Measurements from ENCODE around the gene PSAP. TPM values are rescaled to one million over a fixed set of nuclear protein-coding genes. Genes with fewer than 3 reads are reported as not detected.

Gene PSAP
- total RNA-seq, 1 donor from 2014 or later, result 358 TPM

DNA sequence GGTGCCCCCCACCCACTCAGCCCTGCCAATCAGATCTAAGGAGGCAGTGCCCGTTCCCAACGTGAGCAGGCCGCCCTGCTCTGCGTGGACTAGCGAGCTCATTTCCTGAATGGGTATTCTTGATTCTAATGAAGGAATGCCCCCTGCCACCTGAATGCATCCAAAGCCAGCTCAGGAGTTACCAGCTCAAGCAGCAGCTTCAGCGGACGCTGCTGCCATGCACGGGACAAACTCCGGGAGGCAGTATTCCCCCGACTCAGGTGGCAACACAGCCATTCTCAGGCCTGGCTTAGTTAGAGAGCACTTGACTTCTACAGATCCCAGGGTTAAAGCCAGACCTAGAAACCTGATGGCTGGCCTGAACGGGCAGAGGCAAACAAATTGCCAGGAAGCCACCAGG is 25.8 kb downstream of the PSAP start:
- Histone ChIP-seq H2AFZ (replicated peaks) (no peak overlapping the region), H3K79me2 (ENCODE audit: low read depth) (no peaks in the 10 kb centered on the region), H4K20me1 (ENCODE audit: low read depth) (peaks cover 22% of the 10 kb centered on the region), H3K4me3 (no peak overlapping the region), H3K27ac (no peak overlapping the region), H3K27me3 (no peaks in the 10 kb centered on the region), H3F3A (ENCODE audit: low read depth) (no peaks in the 10 kb centered on the region), H3K4me1 (no peaks in the 10 kb centered on the region), H3K9me3 (ENCODE audit: low read depth) (no peaks in the 10 kb centered on the region), H3K36me3 (no peaks in the 10 kb centered on the region), H3K9ac (no peak overlapping the region), H3K4me2 (no peak overlapping the region)
- peaks cover 2% of the 10 kb centered on the region for H3K27me3 Mint-ChIP-seq (ENCODE audit: insufficient read depth, low read depth)
- TF ChIP-seq CTCF (IDR thresholded peaks at IDR 0.05) (no peak), EZH2 (IDR thresholded peaks at IDR 0.05) (no peak), EZH2phosphoT487 (IDR thresholded peaks at IDR 0.05) (no peak)
- DNase-seq (ENCODE audit: low spot score), result no peak
- H3K27ac Mint-ChIP-seq, result no peak overlapping the region
- no peak overlapping the region for H3K4me3 Mint-ChIP-seq
- H3K36me3 Mint-ChIP-seq, result peaks cover 43% of the 10 kb centered on the region
- H3K4me1 Mint-ChIP-seq, result no peaks in the 10 kb centered on the region
- H3K9me3 Mint-ChIP-seq, result no peaks in the 10 kb centered on the region

GRCh38 chr10:71824333-71824732 is 26.7 kb downstream of the PSAP start:
- TF ChIP-seq EZH2phosphoT487 (IDR thresholded peaks at IDR 0.05) (no peak), CTCF (IDR thresholded peaks at IDR 0.05) (no peak), EZH2 (IDR thresholded peaks at IDR 0.05) (no peak)
- Mint-ChIP-seq H3K27ac (no peak overlapping the region), H3K9me3 (no peaks in the 10 kb centered on the region), H3K4me3 (no peak overlapping the region), H3K4me1 (no peaks in the 10 kb centered on the region), H3K36me3 (peaks cover 42% of the 10 kb centered on the region), H3K27me3 (ENCODE audit: insufficient read depth, low read depth) (no peaks in the 10 kb centered on the region)
- Histone ChIP-seq H3K79me2 (ENCODE audit: low read depth) (no peaks in the 10 kb centered on the region), H3K27ac (no peak overlapping the region), H3K9me3 (ENCODE audit: low read depth) (no peaks in the 10 kb centered on the region), H3K36me3 (no peaks in the 10 kb centered on the region), H2AFZ (replicated peaks) (no peak overlapping the region), H3F3A (ENCODE audit: low read depth) (no peaks in the 10 kb centered on the region), H3K4me2 (no peak overlapping the region), H4K20me1 (ENCODE audit: low read depth) (peaks cover 22% of the 10 kb centered on the region), H3K4me3 (no peak overlapping the region), H3K27me3 (no peaks in the 10 kb centered on the region), H3K4me1 (no peaks in the 10 kb centered on the region), H3K9ac (no peak overlapping the region)
- DNase-seq (ENCODE audit: low spot score), result no peak

- H3K27ac ChIP-seq, result no peak overlapping the region
- Mint-ChIP-seq H3K4me3 (no peak overlapping the region), H3K27ac (no peak overlapping the region), H3K36me3 (peaks cover 39% of the 10 kb centered on the region), H3K4me1 (no peaks in the 10 kb centered on the region), H3K9me3 (no peaks in the 10 kb centered on the region), H3K27me3 (ENCODE audit: insufficient read depth, low read depth) (no peaks in the 10 kb centered on the region)
- no peaks in the 10 kb centered on the region for H3K27me3 ChIP-seq
- H3K9me3 ChIP-seq (ENCODE audit: low read depth), result no peaks in the 10 kb centered on the region
- no peak overlapping the region for H3K9ac ChIP-seq
- H3K4me2 ChIP-seq, result no peak overlapping the region
- H4K20me1 ChIP-seq (ENCODE audit: low read depth), result peaks cover 18% of the 10 kb centered on the region
- H2AFZ ChIP-seq (replicated peaks), result no peak overlapping the region
- no peak for TF ChIP-seq CTCF (IDR thresholded peaks at IDR 0.05)
- no peak for DNase-seq (ENCODE audit: low spot score)
- no peak overlapping the region for H3K4me3 ChIP-seq
- no peaks in the 10 kb centered on the region for H3K4me1 ChIP-seq
- H3K36me3 ChIP-seq, result no peaks in the 10 kb centered on the region
- H3K79me2 ChIP-seq (ENCODE audit: low read depth), result no peaks in the 10 kb centered on the region
- H3F3A ChIP-seq (ENCODE audit: low read depth), result no peaks in the 10 kb centered on the region
Measured at GRCh38 chr10:71823356-71823755, 27.7 kb downstream of the PSAP start.
